ENCODE measurements around the gene FAIM2.

FAIM2 gene

GRCh38 chr12:49917166-49917787 is 13.6 kb upstream of the FAIM2 start:
- no peak for DNase-seq (ENCODE audit: low spot score)

- DNase-seq (ENCODE audit: low spot score): no peak
These were observed 12.6 kb upstream of the FAIM2 start for GRCh38 chr12:49916129-49916919.

DNA sequence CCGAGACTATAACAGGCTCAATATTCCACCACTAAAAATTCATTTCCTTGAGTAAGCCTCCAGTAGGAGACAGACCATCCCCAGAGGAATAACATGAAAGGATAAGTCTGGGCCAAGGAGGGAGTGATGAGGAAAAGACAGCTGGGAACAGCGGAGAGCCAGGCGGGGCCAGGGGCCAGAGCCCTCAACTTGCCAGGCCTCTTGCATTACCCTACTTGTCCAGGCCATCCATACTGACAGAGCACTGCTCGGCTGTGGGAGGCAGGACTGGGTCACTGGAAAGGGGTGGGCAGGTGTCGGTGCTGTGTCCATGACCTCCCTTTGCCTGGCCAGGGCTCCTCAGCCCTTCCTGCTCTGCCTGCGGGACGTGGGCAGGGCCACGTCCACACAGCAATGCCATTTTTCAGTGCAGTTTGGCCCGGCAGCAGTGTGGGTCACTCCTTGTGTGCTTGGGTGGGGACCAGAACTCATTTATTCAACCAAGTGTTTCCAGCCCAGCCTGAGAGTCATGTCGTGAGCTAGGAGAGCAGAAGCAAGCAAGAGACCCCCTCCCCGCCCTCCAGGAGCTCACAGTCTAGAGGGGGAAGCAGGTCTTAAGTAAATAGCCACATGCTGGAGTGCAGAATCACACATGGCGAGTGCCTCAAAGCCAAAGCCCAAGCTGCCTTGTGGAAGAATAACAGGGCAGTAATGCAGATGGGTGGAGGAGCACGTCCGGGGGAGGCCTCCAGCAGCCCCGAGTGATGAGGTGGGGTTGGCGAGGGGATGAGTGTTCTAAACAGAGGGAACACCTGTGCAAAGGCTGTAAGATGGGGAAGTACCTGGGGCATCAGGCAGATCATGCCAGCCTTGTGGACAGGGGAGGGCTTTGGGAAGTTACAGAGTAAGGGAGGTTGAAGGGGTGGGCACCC is 8.9 kb upstream of the FAIM2 start:
- no peak for DNase-seq (ENCODE audit: low spot score)

- no peak for DNase-seq (ENCODE audit: low spot score)
These were observed 7.5 kb upstream of the FAIM2 start for GRCh38 chr12:49911213-49911605.

DNA sequence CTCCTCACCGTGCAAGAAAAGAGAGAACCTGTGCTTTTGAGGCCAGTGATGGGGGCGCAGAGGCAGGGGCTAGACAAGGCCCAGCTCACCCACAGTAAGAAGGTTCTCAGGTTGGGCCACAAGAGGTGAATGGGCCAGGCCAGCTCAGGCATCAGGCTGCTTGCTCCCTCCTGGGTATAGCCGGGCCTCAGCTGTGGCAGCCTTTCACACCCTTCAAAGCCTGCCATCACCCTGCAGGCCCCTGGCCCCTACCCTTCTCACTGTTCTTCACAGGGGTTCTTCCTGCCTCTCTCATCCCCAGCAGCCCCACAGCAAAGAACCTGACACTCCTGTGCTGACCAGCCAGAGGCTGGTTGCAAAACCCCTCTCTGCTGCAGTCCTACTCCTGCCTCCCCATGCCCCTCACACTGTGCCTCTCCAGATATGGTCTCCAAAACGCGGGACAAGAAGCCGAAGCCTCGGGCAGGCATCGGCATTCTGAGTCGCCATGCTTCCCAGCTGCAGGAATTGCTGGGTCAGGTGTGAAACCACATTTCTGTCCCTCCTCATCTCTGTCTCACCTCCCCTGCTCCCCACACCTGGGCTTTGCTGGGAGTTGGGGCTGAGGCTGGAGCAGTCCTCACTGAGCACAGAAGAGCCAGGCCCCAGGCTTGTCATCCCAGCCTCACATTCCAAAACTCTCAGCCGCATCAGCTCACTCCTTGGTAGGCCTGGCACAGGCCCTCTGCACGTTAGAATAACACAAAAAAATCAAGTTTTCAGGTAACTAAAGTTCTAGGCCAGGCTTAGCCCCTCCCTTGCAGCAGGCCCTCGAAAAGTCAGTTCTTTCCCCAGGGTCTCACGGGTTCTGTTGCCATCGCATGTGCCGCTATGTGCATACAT is 6.9 kb upstream of the FAIM2 start:
- DNase-seq (ENCODE audit: low spot score): no peak

DNA sequence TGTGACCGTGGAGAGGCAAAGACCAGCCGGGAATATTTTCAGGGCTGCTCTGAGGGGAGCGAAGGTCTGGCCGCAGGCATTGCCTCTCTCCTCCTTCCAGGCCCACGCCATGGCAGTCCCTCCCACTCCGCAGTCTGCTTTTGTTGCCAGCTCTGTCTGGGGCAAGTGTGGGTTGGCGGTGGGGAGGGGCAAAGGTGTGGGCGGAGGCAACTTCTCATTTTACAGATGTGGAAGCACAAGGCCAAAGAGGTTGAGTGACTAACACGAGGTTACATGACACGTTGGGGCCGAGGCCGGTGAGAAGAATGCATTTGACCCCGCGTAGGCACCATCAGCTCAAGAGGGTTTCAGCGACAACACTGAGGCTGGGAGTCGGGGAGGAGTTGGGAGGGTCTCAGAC is 6.1 kb upstream of the FAIM2 start:
- DNase-seq (ENCODE audit: low spot score): no peak

DNA sequence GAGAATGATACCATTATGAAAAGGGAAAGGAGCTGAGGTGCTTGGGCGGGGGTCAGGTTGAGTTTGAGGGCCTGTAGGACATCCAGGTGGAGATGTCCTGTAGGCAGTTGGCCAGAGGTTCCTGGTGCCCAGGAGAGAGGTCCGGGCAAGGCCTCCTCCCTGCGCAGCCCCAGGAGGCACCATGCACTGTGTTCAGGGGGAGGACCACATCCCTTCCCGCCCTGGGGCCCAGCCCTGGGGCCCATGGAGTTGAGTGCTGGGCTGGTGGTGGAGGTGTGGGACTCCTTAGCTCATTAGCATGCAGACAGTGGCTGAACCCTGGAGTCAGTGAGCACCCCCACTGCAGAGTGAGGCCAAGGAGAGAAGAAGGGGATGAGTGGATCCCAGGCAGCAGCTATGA is 5.7 kb upstream of the FAIM2 start:
- DNase-seq (ENCODE audit: low spot score): no peak

DNA sequence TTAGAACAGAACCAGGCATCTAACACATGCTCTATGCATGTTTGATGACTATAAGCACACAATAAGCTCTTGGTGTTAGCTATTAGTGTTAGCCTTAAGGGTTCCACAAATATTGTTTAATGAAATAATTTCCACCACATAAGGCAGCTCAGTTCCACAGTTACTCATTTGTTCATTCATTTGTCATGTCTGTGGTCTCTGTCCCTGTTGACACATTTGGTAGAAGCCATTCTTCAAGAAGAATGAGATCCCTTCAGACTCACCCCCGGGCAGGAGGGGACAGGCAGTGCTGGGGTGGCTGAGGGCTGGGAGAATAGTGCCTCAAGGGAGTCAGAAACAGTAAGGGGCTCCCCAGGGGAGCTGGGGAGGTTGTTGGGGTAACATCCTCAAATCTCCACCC is 3.7 kb upstream of the FAIM2 start:
- no peak for DNase-seq (ENCODE audit: low spot score)

DNA sequence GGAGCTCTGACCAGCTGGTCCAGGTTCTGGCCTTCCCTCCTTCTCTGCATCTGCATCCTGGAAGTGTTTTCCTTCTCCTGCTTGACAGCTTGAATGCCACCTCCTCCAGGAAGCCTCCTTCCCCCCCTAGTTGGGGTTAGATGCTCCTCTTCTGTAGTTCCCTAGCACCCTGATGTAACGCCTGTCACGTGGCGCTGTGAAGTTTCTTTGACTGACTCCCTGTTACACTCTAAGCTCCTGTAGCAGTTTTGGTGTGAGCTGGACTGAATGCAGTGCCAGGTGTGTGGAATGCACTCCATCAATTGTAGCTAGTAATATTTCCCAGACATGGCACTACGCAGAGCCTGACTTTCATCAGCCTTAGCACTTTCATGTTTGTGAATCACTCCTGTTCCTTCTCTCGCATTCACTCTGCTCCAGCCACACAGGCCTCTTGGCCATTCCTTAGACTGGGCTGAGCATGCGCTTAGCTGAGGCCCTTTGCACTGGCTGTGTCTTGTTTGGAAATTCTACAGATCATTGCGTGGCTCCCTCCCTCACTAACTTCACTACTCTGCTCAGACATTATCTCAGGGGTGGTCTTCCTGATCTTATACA is 2.1 kb upstream of the FAIM2 start:
- DNase-seq (ENCODE audit: low spot score): no peak

DNA sequence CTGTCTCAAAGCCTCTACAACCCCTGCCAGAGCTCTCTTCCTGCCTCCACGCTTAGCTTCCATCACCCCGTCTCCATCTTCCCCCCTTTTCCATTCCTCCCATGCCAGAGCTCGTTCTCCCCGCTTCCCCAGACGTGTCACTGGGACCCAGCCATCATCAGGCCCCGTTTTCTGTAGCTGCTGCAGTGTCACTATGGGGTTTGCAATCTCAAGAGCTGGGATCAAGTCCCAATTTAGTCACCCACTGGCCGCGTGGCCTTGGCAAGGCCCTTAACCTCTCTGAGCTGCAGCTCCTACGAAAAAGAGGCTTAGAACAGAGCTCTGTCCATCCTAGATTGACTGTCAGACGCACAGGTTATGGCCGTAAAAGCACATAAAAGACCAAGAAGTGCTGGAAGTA is 901 bp upstream of the FAIM2 start:
- no peak for DNase-seq (ENCODE audit: low spot score)

GRCh38 chr12:49903351-49903699 is 375 bp downstream of the FAIM2 start:
- DNase-seq (ENCODE audit: low spot score): no peak

GRCh38 chr12:49902399-49903350 is 1.0 kb downstream of the FAIM2 start:
- no peak for DNase-seq (ENCODE audit: low spot score)

GRCh38 chr12:49901986-49902385 is 1.7 kb downstream of the FAIM2 start:
- no peak for DNase-seq (ENCODE audit: low spot score)

- DNase-seq (ENCODE audit: low spot score): no peak
These were observed 2.7 kb downstream of the FAIM2 start for GRCh38 chr12:49901026-49901425.

- no peak for DNase-seq (ENCODE audit: low spot score)
These were observed 3.3 kb downstream of the FAIM2 start for GRCh38 chr12:49900371-49900770.

DNA sequence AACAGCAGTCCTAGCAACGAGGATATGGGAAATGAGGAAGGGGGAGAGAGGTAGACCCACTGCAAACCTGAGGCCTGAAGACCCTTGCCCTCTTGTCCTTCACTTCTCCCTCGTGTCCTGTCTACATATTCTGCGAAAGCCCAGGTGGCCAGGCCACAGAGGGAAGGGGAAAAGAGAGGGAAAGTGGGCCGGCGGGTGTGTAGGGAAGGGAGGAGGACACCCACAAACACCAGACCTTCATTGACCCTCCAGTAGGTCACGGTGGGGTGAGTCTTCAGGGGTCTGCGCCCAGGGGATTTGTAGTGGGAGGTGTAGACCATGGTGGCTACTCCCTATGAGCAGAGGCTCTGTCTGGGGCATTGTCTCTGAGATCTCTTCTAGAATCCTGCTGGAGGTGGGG is 3.8 kb downstream of the FAIM2 start:
- DNase-seq (ENCODE audit: low spot score): no peak

GRCh38 chr12:49899286-49899843 is 4.3 kb downstream of the FAIM2 start:
- no peak for DNase-seq (ENCODE audit: low spot score)

- no peak for DNase-seq (ENCODE audit: low spot score)
These were observed 6.4 kb downstream of the FAIM2 start for GRCh38 chr12:49897276-49897675.

- no peak for DNase-seq (ENCODE audit: low spot score)
These were observed 7.9 kb downstream of the FAIM2 start for GRCh38 chr12:49895773-49896172.

DNA sequence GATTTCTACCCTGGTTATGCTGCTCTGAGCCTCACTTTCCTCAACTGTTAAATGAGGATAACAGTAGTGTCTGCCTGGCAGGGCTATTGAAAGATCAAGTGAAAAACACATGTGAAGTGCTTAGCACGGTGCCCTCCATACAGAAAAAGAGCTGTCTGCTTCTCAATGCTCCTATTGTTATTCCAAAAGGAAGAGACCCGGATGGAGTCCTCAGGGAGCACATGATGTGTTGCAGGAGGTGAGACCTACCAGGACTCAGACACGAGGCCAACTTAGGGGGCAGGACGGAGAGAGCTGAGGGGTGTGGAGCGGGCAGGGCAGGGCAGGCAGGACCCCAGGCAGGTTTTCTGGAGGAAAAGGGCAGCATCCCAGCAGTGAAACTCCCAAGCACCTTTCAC is 8.9 kb downstream of the FAIM2 start:
- no peak for DNase-seq (ENCODE audit: low spot score)
